Memory B cell (primary cell): ENCODE results near the gene WDR7.

ENCODE experiments used
- ATAC-seq: fragments of 150-1000 bp; cut with Tn5 transposase; 2 replicates; pipeline ENCODE4 v1.10.0; 2021; ENCODE audit warnings: low read depth, mild to moderate bottlenecking, moderate library complexity
- DNase-seq, 2 donors: peaks; one replicate each; pipeline ENCODE4 v3.0.0; 2022; ENCODE audit warnings: low spot score in 2 of 2
- H3K27ac Mint-ChIP-seq: one replicate; pipeline ENCODE4 v1.8.0; 2022; ENCODE audit warnings: mild to moderate bottlenecking, moderate library complexity, mixed read lengths
- H3K27me3 Mint-ChIP-seq: one replicate; pipeline ENCODE4 v1.8.0; 2022; ENCODE audit warnings: mixed read lengths
- H3K36me3 Mint-ChIP-seq: one replicate; pipeline ENCODE4 v1.8.0; 2022; ENCODE audit warnings: mild to moderate bottlenecking, mixed read lengths
- H3K4me1 Mint-ChIP-seq: one replicate; pipeline ENCODE4 v1.8.0; 2022; ENCODE audit warnings: mixed read lengths
- H3K4me3 Mint-ChIP-seq: one replicate; pipeline ENCODE4 v1.8.0; 2022; ENCODE audit warnings: mild to moderate bottlenecking, moderate library complexity, mixed read lengths
- H3K9me3 Mint-ChIP-seq: one replicate; pipeline ENCODE4 v1.8.0; 2022; ENCODE audit warnings: mixed read lengths

The WDR7 gene

GRCh38 chr18:56984731-56985130 is 333.6 kb downstream of the WDR7 start:
- peaks cover 10% of the 10 kb centered on the region for H3K4me1 Mint-ChIP-seq
- no peaks in the 10 kb centered on the region for H3K27me3 Mint-ChIP-seq
- ATAC-seq (no peak), DNase-seq (no peak)
- H3K9me3 Mint-ChIP-seq, result no peaks in the 10 kb centered on the region
- no peak overlapping the region for H3K27ac Mint-ChIP-seq
- H3K36me3 Mint-ChIP-seq, result peaks cover 6% of the 10 kb centered on the region
- no peak overlapping the region for H3K4me3 Mint-ChIP-seq

GRCh38 chr18:56986829-56987228 is 335.7 kb downstream of the WDR7 start:
- H3K4me3 Mint-ChIP-seq, result no peak overlapping the region
- no peak for ATAC-seq
- H3K9me3 Mint-ChIP-seq, result peaks cover 3% of the 10 kb centered on the region
- no peaks in the 10 kb centered on the region for H3K27me3 Mint-ChIP-seq
- no peak overlapping the region for H3K27ac Mint-ChIP-seq
- peaks cover 3% of the 10 kb centered on the region for H3K36me3 Mint-ChIP-seq
- no peak for DNase-seq
- peaks cover 2% of the 10 kb centered on the region for H3K4me1 Mint-ChIP-seq

GRCh38 chr18:56987236-56987635 is 336.1 kb downstream of the WDR7 start:
- H3K4me3 Mint-ChIP-seq, result no peak overlapping the region
- no peaks in the 10 kb centered on the region for H3K27me3 Mint-ChIP-seq
- DNase-seq (no peak), ATAC-seq (no peak)
- H3K36me3 Mint-ChIP-seq, result peaks cover 3% of the 10 kb centered on the region
- H3K27ac Mint-ChIP-seq, result no peak overlapping the region
- peaks cover 3% of the 10 kb centered on the region for H3K9me3 Mint-ChIP-seq
- peaks cover 2% of the 10 kb centered on the region for H3K4me1 Mint-ChIP-seq

GRCh38 chr18:56988022-56988421 is 336.9 kb downstream of the WDR7 start:
- no peak overlapping the region for H3K4me3 Mint-ChIP-seq
- ATAC-seq, result no peak

GRCh38 chr18:56990678-56991077 is 339.5 kb downstream of the WDR7 start:
- H3K4me1 Mint-ChIP-seq, result no peaks in the 10 kb centered on the region
- H3K36me3 Mint-ChIP-seq, result peaks cover 3% of the 10 kb centered on the region
- ATAC-seq (no peak), DNase-seq (no peak)
- no peak overlapping the region for H3K27ac Mint-ChIP-seq
- no peak overlapping the region for H3K4me3 Mint-ChIP-seq
- H3K27me3 Mint-ChIP-seq, result no peaks in the 10 kb centered on the region
- peaks cover 3% of the 10 kb centered on the region for H3K9me3 Mint-ChIP-seq

More at GRCh38 chr18:56988022-56988421, 336.9 kb downstream of the WDR7 start:
- H3K27me3 Mint-ChIP-seq, result no peaks in the 10 kb centered on the region
- no peaks in the 10 kb centered on the region for H3K4me1 Mint-ChIP-seq
- no peak for DNase-seq
- H3K9me3 Mint-ChIP-seq, result peaks cover 3% of the 10 kb centered on the region
- H3K36me3 Mint-ChIP-seq, result peaks cover 3% of the 10 kb centered on the region
- no peak overlapping the region for H3K27ac Mint-ChIP-seq

GRCh38 chr18:56992777-56993176 is 341.6 kb downstream of the WDR7 start:
- ATAC-seq (no peak), DNase-seq (no peak)
- H3K27ac Mint-ChIP-seq, result no peak overlapping the region

GRCh38 chr18:56995579-56996188 is 344.5 kb downstream of the WDR7 start:
- Mint-ChIP-seq H3K36me3 (peaks cover 8% of the 10 kb centered on the region), H3K4me1 (no peaks in the 10 kb centered on the region), H3K9me3 (peaks cover 2% of the 10 kb centered on the region), H3K4me3 (no peak overlapping the region), H3K27me3 (no peaks in the 10 kb centered on the region), H3K27ac (no peak overlapping the region)
- no peak for DNase-seq
- ATAC-seq, result no peak

More at GRCh38 chr18:56992777-56993176, 341.6 kb downstream of the WDR7 start:
- Mint-ChIP-seq H3K27me3 (no peaks in the 10 kb centered on the region), H3K9me3 (peaks cover 3% of the 10 kb centered on the region), H3K4me3 (no peak overlapping the region), H3K4me1 (no peaks in the 10 kb centered on the region), H3K36me3 (peaks cover 4% of the 10 kb centered on the region)

GRCh38 chr18:56997200-56997599 is 346.0 kb downstream of the WDR7 start:
- no peak for DNase-seq
- no peaks in the 10 kb centered on the region for H3K9me3 Mint-ChIP-seq
- H3K4me1 Mint-ChIP-seq, result no peaks in the 10 kb centered on the region
- no peak overlapping the region for H3K4me3 Mint-ChIP-seq
- no peak for ATAC-seq
- H3K36me3 Mint-ChIP-seq, result peaks cover 6% of the 10 kb centered on the region
- H3K27ac Mint-ChIP-seq, result no peak overlapping the region
- H3K27me3 Mint-ChIP-seq, result no peaks in the 10 kb centered on the region

- Mint-ChIP-seq H3K27me3 (no peaks in the 10 kb centered on the region), H3K27ac (no peak overlapping the region), H3K4me3 (no peak overlapping the region), H3K9me3 (no peaks in the 10 kb centered on the region), H3K4me1 (peaks cover 2% of the 10 kb centered on the region), H3K36me3 (peaks cover 6% of the 10 kb centered on the region)
- ATAC-seq (no peak), DNase-seq (no peak)
Measured at GRCh38 chr18:56999823-57000222, 348.7 kb downstream of the WDR7 start.

GRCh38 chr18:57002627-57003026 is 351.5 kb downstream of the WDR7 start:
- peaks cover 3% of the 10 kb centered on the region for H3K4me1 Mint-ChIP-seq
- ATAC-seq (no peak), DNase-seq (no peak)
- no peaks in the 10 kb centered on the region for H3K9me3 Mint-ChIP-seq
- peaks cover 6% of the 10 kb centered on the region for H3K36me3 Mint-ChIP-seq
- H3K27ac Mint-ChIP-seq, result no peak overlapping the region
- H3K4me3 Mint-ChIP-seq, result no peak overlapping the region
- H3K27me3 Mint-ChIP-seq, result no peaks in the 10 kb centered on the region

- DNase-seq, result no peak
- Mint-ChIP-seq H3K4me1 (peaks cover 7% of the 10 kb centered on the region), H3K36me3 (peaks cover 6% of the 10 kb centered on the region), H3K27ac (no peak overlapping the region), H3K27me3 (no peaks in the 10 kb centered on the region), H3K9me3 (no peaks in the 10 kb centered on the region), H3K4me3 (no peak overlapping the region)
- no peak for ATAC-seq
Measured at GRCh38 chr18:57003342-57003741, 352.2 kb downstream of the WDR7 start.

GRCh38 chr18:57004366-57005121 is 353.4 kb downstream of the WDR7 start:
- Mint-ChIP-seq H3K4me1 (peaks cover 7% of the 10 kb centered on the region), H3K36me3 (peaks cover 8% of the 10 kb centered on the region), H3K9me3 (no peaks in the 10 kb centered on the region), H3K27me3 (no peaks in the 10 kb centered on the region), H3K27ac (no peak overlapping the region), H3K4me3 (no peak overlapping the region)
- ATAC-seq, result no peak
- no peak for DNase-seq

- Mint-ChIP-seq H3K4me3 (no peak overlapping the region), H3K9me3 (no peaks in the 10 kb centered on the region), H3K4me1 (peaks cover 7% of the 10 kb centered on the region), H3K27ac (no peak overlapping the region), H3K36me3 (peaks cover 11% of the 10 kb centered on the region), H3K27me3 (no peaks in the 10 kb centered on the region)
- DNase-seq (no peak), ATAC-seq (no peak)
Measured at GRCh38 chr18:57008001-57008686, 357.0 kb downstream of the WDR7 start.

- Mint-ChIP-seq H3K4me1 (peaks cover 5% of the 10 kb centered on the region), H3K4me3 (no peak overlapping the region), H3K27me3 (no peaks in the 10 kb centered on the region), H3K36me3 (peaks cover 11% of the 10 kb centered on the region), H3K9me3 (no peaks in the 10 kb centered on the region), H3K27ac (no peak overlapping the region)
- no peak for ATAC-seq
- no peak for DNase-seq
Measured at GRCh38 chr18:57009844-57010243, 358.7 kb downstream of the WDR7 start.
